Immature natural killer cell (primary cell): Measurements from ENCODE around the gene CCDC9. TPM values are rescaled to one million over a fixed set of nuclear protein-coding genes. Genes with fewer than 3 reads are reported as not detected.
A peak's percentile ranks its signal among the peaks of the same experiment; 100 is the strongest.

Experiments used
- DNase-seq, 3 donors: peaks; one replicate each; pipeline ENCODE4 v3.0.0; 2022; ENCODE audit warnings: mixed read lengths in 1 of 3
- H3K27ac Mint-ChIP-seq, 6 donors: one replicate each; pipeline ENCODE4 v1.8.0; 2020; ENCODE audit warnings: mixed read lengths in 6 of 6, mild to moderate bottlenecking in 5 of 6, inconsistent platforms in 4 of 6, moderate library complexity in 3 of 6
- H3K27me3 Mint-ChIP-seq, 3 donors: one replicate each; pipeline ENCODE4 v1.8.0; 2020 to 2021; ENCODE audit warnings: low read depth in 3 of 3, mild to moderate bottlenecking in 3 of 3, mixed read lengths in 3 of 3, moderate library complexity in 3 of 3, inconsistent platforms in 1 of 3
- H3K36me3 Mint-ChIP-seq, 3 donors: one replicate each; pipeline ENCODE4 v1.8.0; 2020; ENCODE audit warnings: mixed read lengths in 3 of 3, inconsistent platforms in 2 of 3, mild to moderate bottlenecking in 2 of 3
- H3K4me1 Mint-ChIP-seq, 2 donors: one replicate each; pipeline ENCODE4 v1.8.0; 2020; ENCODE audit warnings: inconsistent platforms in 2 of 2, mild to moderate bottlenecking in 2 of 2, mixed read lengths in 2 of 2, moderate library complexity in 1 of 2
- H3K4me3 Mint-ChIP-seq, 5 donors: one replicate each; pipeline ENCODE4 v1.8.0; 2020; ENCODE audit warnings: mild to moderate bottlenecking in 5 of 5, mixed read lengths in 5 of 5, inconsistent platforms in 3 of 5, moderate library complexity in 3 of 5
- H3K9me3 Mint-ChIP-seq, 6 donors: one replicate each; pipeline ENCODE4 v1.8.0; 2020; ENCODE audit warnings: mild to moderate bottlenecking in 6 of 6, mixed read lengths in 6 of 6, inconsistent platforms in 4 of 6, moderate library complexity in 3 of 6
- polyA plus RNA-seq, 3 donors: library from polyadenylated mRNA; unstranded; fragments of 300-500 nt; fragmentation: Illumina TruSeq; gene quantifications; one replicate each; pipeline ENCODE4 v1.2.3, GENCODE V29; 2021

Gene CCDC9
- polyA plus RNA-seq, 3 donors from 2014 or later, result 2.6 to 12.2 (median 5.1) TPM

DNA sequence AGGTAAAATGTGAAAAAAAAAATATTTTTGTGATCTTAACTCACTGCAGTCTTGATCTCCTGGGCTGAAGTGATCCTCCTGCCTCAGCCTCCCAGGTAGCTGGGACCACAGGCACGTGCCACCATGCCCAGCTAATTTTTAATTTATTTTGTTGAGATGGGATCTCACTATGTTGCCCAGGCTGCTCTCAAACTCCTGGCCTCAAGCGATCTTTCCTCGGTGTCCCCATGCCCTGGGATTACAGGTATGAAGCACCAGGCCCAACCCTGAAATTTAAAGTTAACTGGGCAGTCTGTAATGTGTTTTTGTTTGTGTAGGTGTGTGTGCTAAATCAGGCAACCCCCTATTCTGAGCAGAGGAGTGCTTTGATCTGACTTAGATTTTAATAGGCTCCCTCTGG, 50.0 kb downstream of the CCDC9 start:
- no peak for DNase-seq
- Mint-ChIP-seq H3K9me3 (no peaks in the 10 kb centered on the region), H3K27me3 (peaks cover 10 to 15% (median 14%) of the 10 kb centered on the region in 3 donors), H3K36me3 (peaks cover 0 to 4% (median 0%) of the 10 kb centered on the region in 3 donors), H3K4me1 (peaks cover 11 to 12% of the 10 kb centered on the region in 2 donors), H3K27ac (no peak overlapping the region), H3K4me3 (no peak overlapping the region)

DNA sequence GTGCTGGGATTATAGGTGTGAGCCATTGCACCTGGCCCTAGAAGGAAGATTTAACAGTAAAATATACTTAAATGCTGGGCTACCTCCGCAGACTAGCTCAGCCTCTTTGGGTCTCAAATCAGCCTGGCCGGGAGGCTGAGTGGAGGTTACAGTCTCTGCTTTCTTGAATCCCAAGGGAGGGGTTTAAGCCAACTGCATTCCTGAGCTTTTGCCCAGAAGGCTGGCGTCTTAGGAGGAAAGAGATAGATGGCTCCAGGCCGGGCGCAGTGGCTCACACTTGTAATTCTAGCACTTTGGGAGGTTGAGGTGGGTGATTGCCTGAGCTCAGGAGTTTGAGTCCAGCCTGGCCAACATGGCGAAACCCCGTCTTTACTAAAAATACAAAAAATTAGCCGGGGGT, 52.7 kb downstream of the CCDC9 start:
- no peak for DNase-seq
- peaks cover 9 to 17% (median 14%) of the 10 kb centered on the region in 3 donors for H3K27me3 Mint-ChIP-seq
- H3K4me3 Mint-ChIP-seq, result no peak overlapping the region
- no peak overlapping the region for H3K27ac Mint-ChIP-seq
- H3K9me3 Mint-ChIP-seq, result peaks cover 0 to 1% (median 0%) of the 10 kb centered on the region in 6 donors
- peaks cover 0 to 4% (median 0%) of the 10 kb centered on the region in 3 donors for H3K36me3 Mint-ChIP-seq
- H3K4me1 Mint-ChIP-seq, result peaks cover 7 to 9% of the 10 kb centered on the region in 2 donors

DNA sequence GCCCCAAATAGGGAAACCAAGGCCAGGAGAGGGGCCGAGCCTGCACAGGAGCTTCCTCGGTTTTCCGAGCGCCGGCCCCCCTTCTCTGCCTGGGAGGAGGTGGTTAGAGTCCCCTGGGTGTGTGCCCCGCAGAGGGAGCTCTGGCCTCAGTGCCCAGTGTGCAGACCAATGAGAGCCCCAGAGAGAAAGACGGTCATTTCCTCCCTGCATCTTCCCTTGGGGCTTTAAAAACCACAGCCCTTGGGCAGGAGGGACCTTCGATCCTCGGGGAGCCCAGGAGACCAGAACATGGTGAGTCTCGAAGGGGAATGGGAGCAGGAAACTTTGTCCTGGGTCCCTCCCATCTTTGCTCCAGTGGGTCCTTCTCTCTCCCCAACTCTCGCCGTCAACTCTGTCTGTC, 53.3 kb downstream of the CCDC9 start, which contains the start of gene C5AR1:
TSS of gene C5AR1 (plus strand) at position 254 of the 400 bp plus-strand sequence. CDS start at position 289, 35 bp downstream.
- no peak within 1 kb of the TSS for H3K27ac Mint-ChIP-seq
- peaks cover 6% of the 10 kb centered on the region in 2 donors for H3K4me1 Mint-ChIP-seq
- H3K4me3 Mint-ChIP-seq, result no peak within 1 kb of the TSS

DNA sequence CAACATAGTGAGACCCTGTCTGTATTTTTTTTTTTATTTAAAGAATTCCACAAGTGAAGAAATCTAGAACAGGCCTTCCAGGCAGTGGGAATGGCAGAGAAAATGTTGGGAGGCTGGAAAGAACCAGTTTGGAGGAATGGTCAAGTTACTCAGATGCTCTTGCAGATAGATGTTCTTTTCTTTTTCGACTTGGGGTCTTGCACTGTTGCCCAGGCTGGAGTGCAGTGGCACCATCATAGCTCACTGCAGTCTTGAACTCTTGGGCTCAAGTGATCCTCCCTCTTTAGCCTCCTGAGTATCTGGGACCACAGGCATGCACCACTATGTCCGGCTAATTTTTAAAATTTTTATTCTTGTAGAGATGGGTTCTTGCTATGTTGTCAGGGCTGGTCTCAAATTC, 54.0 kb downstream of the CCDC9 start:
- Mint-ChIP-seq H3K4me1 (peaks cover 2% of the 10 kb centered on the region in 2 donors), H3K9me3 (peaks cover 0 to 1% (median 0%) of the 10 kb centered on the region in 6 donors), H3K4me3 (no peak overlapping the region), H3K27me3 (peaks cover 9 to 17% (median 11%) of the 10 kb centered on the region in 3 donors), H3K36me3 (peaks cover 0 to 4% (median 0%) of the 10 kb centered on the region in 3 donors), H3K27ac (no peak overlapping the region)
- no peak for DNase-seq

More for the DNA sequence above, 53.3 kb downstream of the CCDC9 start, which contains the start of gene C5AR1:
- H3K36me3 Mint-ChIP-seq, result peaks cover 0 to 4% (median 0%) of the 10 kb centered on the region in 3 donors
- H3K27me3 Mint-ChIP-seq, result peaks cover 9 to 17% (median 14%) of the 10 kb centered on the region in 3 donors
- H3K9me3 Mint-ChIP-seq, result peaks cover 0 to 1% (median 0%) of the 10 kb centered on the region in 6 donors
- no peak for DNase-seq

DNA sequence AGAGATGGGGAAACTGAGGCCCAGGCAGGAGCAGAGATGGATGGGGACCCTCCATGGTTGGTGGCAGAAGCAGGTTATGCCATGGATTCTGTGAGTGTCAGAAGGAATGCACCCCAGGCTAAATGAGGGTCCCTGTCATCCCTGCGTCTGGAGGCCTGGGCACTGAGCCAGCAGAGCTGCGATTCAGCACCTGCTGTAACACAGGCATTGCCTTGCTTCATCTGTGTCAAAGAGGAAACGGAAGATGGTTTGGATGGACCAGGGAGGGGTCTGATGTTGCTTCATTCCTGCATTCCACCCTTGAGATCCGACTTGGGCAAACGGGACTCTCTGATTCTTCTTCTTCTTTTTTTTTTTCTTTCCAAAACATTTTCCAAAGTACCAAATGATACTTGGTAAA, 54.5 kb downstream of the CCDC9 start:
- Mint-ChIP-seq H3K4me3 (no peak overlapping the region), H3K9me3 (peaks cover 0 to 1% (median 0%) of the 10 kb centered on the region in 6 donors), H3K36me3 (peaks cover 0 to 4% (median 0%) of the 10 kb centered on the region in 3 donors), H3K27me3 (peaks cover 8 to 15% (median 9%) of the 10 kb centered on the region in 3 donors), H3K4me1 (no peaks in the 10 kb centered on the region), H3K27ac (no peak overlapping the region)
- DNase-seq, result no peak

DNA sequence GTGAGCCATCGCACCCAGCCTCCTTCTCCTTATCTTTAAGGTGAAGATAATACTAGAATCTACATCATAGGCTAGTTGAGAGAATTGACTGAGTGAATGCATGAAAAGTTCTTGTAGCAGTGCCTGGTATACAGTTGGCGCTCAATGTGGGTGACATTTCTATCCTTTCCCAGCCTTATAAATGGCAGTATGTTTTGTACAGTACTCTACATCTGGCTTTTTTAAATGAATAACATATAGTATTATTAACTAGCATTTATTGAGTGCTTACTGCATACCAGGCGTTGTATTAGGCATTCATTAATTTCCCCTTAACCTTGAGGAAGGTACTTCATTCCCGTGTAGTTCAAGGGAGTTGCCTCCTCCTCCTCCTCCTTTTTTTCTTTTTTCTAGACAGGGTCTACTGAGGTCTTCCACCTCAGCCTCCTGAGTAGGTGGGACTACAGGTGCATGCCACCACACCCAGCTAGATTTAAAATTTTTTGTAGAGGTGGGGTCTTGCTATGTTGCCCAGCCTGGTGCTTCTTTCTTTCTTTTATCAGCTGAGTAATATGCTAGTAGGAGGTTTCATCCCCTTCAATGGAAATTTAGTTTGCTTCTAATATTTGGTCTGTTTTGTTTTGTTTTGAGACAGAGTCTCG, 56.2 kb downstream of the CCDC9 start:
- H3K36me3 Mint-ChIP-seq, result no peaks in the 10 kb centered on the region
- DNase-seq, result no peak
- peaks cover 0 to 1% (median 0%) of the 10 kb centered on the region in 6 donors for H3K9me3 Mint-ChIP-seq
- peaks cover 5 to 19% (median 6%) of the 10 kb centered on the region in 3 donors for H3K27me3 Mint-ChIP-seq
- no peaks in the 10 kb centered on the region for H3K4me1 Mint-ChIP-seq
- no peak overlapping the region for H3K27ac Mint-ChIP-seq
- no peak overlapping the region for H3K4me3 Mint-ChIP-seq

DNA sequence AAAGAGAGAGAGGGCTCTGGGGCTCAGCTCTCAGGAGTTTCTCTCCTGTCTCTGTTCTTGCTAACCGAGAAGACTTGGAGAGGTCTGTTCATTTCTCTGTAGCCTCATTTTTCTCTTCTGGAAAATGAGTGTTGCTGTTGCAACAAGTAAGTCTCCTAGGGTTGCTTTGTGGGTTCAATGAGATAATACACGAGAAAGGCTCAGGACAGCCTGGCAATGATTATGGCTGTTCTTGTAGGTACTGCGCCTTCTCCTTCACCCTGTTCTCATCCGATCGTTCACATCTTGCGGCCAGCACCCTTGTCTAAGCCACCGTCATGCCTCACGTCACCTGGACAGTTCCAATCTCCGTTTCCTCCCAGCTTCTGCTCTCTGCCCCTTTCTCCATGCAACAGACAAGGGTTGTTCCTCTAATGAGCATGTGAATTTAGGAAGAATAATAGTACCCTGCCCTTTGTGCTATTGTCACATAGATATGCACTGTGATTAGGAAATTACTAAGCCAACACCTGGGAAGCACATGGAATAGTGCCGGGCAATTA, 57.5 kb downstream of the CCDC9 start:
- no peaks in the 10 kb centered on the region for H3K4me1 Mint-ChIP-seq
- peak overlapping the region in 1 of 6 donors; percentile 23 for H3K27ac Mint-ChIP-seq
- peaks cover 2 to 19% (median 3%) of the 10 kb centered on the region in 3 donors for H3K27me3 Mint-ChIP-seq
- no peaks in the 10 kb centered on the region for H3K36me3 Mint-ChIP-seq
- H3K9me3 Mint-ChIP-seq, result peaks cover 0 to 1% (median 0%) of the 10 kb centered on the region in 6 donors
- DNase-seq, result no peak
- no peak overlapping the region for H3K4me3 Mint-ChIP-seq

DNA sequence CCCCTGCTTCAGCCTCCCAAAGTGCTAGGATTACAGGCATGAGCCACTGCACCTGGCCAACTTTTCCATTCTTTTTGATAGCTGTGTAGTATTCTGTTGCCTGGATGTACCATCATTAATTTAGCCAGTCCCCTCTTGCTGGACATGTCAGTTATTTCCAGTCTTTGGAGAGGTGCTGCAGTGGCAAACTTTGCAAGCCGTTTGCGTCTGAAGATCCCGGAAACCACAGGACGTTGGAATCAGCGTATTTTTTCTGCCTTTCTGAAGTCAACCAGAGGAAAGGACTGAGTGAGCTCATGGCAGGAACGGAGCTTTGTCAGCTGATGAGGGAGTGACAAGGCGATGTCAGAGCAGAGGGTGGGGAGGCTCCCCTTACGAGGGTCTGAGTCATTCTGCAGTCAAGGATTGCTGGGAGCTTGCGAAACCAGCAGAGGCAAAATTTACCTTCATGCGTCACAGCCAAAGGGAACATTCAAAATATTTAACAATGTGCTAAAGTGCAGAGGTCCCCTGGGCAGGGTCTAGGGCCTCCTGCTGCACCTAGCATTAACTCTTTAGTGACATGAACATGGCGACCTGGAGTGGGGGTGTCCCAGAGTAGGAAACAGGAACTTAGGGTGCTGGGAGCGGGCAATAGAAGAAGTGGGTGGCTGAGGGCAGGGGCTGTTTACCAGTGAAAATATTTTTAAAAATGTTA, 58.9 kb downstream of the CCDC9 start:
- H3K4me1 Mint-ChIP-seq, result no peaks in the 10 kb centered on the region
- DNase-seq, result no peak
- peaks cover 3 to 16% (median 3%) of the 10 kb centered on the region in 3 donors for H3K27me3 Mint-ChIP-seq
- H3K27ac Mint-ChIP-seq, result no peak overlapping the region
- peaks cover 0 to 1% (median 0%) of the 10 kb centered on the region in 6 donors for H3K9me3 Mint-ChIP-seq
- H3K4me3 Mint-ChIP-seq, result no peak overlapping the region
- H3K36me3 Mint-ChIP-seq, result no peaks in the 10 kb centered on the region

DNA sequence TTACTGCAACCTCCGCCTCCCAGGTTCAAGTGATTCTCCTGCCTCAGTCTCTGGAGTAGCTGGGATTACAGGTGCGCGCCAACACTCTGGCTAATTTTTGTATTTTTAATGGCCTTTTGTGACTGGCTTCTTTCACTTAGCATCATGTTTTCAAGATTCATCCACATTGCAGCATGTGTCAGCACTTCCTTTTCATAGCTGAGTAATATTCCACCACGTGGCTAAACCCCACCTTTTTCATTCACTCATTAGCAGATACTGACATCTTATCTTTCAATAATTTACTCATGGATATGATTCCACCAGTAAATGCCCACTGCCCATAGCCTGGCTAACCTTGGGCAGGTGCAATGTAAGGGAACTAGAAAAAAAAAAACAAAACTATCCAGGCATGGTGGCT, 60.2 kb downstream of the CCDC9 start:
- Mint-ChIP-seq H3K27ac (no peak overlapping the region), H3K4me3 (no peak overlapping the region), H3K36me3 (no peaks in the 10 kb centered on the region), H3K27me3 (peaks cover 4 to 14% (median 7%) of the 10 kb centered on the region in 3 donors), H3K9me3 (peaks cover 0 to 1% (median 0%) of the 10 kb centered on the region in 6 donors), H3K4me1 (no peaks in the 10 kb centered on the region)
- no peak for DNase-seq

DNA sequence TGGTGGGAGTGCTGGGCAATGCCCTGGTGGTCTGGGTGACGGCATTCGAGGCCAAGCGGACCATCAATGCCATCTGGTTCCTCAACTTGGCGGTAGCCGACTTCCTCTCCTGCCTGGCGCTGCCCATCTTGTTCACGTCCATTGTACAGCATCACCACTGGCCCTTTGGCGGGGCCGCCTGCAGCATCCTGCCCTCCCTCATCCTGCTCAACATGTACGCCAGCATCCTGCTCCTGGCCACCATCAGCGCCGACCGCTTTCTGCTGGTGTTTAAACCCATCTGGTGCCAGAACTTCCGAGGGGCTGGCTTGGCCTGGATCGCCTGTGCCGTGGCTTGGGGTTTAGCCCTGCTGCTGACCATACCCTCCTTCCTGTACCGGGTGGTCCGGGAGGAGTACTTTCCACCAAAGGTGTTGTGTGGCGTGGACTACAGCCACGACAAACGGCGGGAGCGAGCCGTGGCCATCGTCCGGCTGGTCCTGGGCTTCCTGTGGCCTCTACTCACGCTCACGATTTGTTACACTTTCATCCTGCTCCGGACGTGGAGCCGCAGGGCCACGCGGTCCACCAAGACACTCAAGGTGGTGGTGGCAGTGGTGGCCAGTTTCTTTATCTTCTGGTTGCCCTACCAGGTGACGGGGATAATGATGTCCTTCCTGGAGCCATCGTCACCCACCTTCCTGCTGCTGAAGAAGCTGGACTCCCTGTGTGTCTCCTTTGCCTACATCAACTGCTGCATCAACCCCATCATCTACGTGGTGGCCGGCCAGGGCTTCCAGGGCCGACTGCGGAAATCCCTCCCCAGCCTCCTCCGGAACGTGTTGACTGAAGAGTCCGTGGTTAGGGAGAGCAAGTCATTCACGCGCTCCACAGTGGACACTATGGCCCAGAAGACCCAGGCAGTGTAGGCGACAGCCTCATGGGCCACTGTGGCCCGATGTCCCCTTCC, 63.9 kb downstream of the CCDC9 start:
- DNase-seq, result no peak
- no peaks in the 10 kb centered on the region for H3K4me1 Mint-ChIP-seq
- peaks cover 6 to 15% (median 10%) of the 10 kb centered on the region in 3 donors for H3K27me3 Mint-ChIP-seq
- H3K4me3 Mint-ChIP-seq, result no peak overlapping the region
- H3K36me3 Mint-ChIP-seq, result no peaks in the 10 kb centered on the region
- peaks cover 0 to 2% (median 0%) of the 10 kb centered on the region in 6 donors for H3K9me3 Mint-ChIP-seq
- H3K27ac Mint-ChIP-seq, result no peak overlapping the region
